Erythroblast (primary cell): ENCODE data around the gene PIM2.

ENCODE experiments used
- GATA1 ChIP-seq: IDR thresholded peaks from 2 replicates; pipeline ENCODE4 v1.6.1; 2011; ENCODE audit warnings: low read depth, mild to moderate bottlenecking, control low read depth, low read length, moderate library complexity
- POLR2A ChIP-seq: IDR thresholded peaks from 2 replicates; pipeline ENCODE4 v1.6.1; 2011; ENCODE audit warnings: mild to moderate bottlenecking, low read length

DNA sequence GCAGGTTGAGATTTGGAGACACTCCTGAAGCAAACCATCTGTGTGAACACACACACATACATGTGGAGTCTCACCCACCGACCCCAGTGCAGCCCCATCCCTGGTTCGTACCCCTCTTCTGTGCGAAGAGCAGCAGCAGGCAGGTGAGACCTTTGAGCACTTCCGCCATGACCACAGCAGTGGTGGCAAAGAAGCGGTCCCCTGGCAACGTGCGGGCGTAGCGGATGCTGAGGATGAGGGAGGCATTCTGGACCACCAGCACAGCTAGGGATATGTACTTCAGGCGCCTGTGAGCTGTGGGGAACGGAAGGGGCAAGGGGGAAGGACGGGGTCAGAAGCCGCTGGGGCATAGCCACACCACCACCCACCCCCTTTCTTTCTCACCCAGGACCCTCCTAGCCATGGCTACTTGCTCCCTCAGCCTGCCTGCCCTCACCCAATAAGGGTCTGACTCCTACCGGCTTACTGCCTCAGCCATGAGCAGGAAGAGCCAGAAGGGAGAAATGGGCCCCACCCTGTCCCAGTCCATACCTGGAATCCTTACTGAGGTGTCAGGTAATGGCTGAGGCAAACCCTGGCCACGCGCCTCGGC is 9.0 kb downstream of the PIM2 start:
- TF ChIP-seq POLR2A: no peak
- no peak for TF ChIP-seq GATA1
